ENCODE data around the gene THOC7. TPM values are rescaled to one million over a fixed set of nuclear protein-coding genes. Genes with fewer than 3 reads are reported as not detected.

Gene THOC7
- polyA plus RNA-seq, 1 donor from 2014 or later: 78.3 TPM

GRCh38 chr3:63905731-63906620 is 42.4 kb upstream of the THOC7 start:
- Histone ChIP-seq H3K4me2 (ENCODE audit: low read length) (no peak overlapping the region), H3K27me3 (ENCODE audit: insufficient read depth, low read depth, low read length) (no peaks in the 10 kb centered on the region), H3K9me3 (ENCODE audit: low read length) (no peaks in the 10 kb centered on the region), H3K4me3 (ENCODE audit: low read length) (no peak overlapping the region), H3K27ac (ENCODE audit: low read length) (no peak overlapping the region), H3K9me2 (ENCODE audit: insufficient read depth, low read length) (no peaks in the 10 kb centered on the region), H3K9ac (ENCODE audit: low read length) (no peak overlapping the region), H4K20me1 (ENCODE audit: insufficient read depth) (no peaks in the 10 kb centered on the region), H2AFZ (ENCODE audit: low read depth, low read length) (no peak overlapping the region), H3K79me2 (replicated peaks; ENCODE audit: insufficient read depth, low read length) (peaks cover 10% of the 10 kb centered on the region), H3K36me3 (ENCODE audit: insufficient read depth, low read length) (no peaks in the 10 kb centered on the region), H3F3A (ENCODE audit: insufficient read depth, low read length, poor library complexity, severe bottlenecking) (peaks cover 4% of the 10 kb centered on the region)
- TF ChIP-seq RAD21 (conservative IDR thresholded peaks at IDR 0.05): no peak
- TF ChIP-seq SMC3 (conservative IDR thresholded peaks at IDR 0.05; ENCODE audit: poor library complexity): no peak
- no peak for TF ChIP-seq TAF1 (IDR thresholded peaks at IDR 0.05; ENCODE audit: low read depth)
- no peak for TF ChIP-seq MXI1 (conservative IDR thresholded peaks at IDR 0.05; ENCODE audit: poor library complexity, severe bottlenecking)
- no peak for TF ChIP-seq POLR2AphosphoS5 (IDR thresholded peaks at IDR 0.05)
- TF ChIP-seq, protein P1, sequence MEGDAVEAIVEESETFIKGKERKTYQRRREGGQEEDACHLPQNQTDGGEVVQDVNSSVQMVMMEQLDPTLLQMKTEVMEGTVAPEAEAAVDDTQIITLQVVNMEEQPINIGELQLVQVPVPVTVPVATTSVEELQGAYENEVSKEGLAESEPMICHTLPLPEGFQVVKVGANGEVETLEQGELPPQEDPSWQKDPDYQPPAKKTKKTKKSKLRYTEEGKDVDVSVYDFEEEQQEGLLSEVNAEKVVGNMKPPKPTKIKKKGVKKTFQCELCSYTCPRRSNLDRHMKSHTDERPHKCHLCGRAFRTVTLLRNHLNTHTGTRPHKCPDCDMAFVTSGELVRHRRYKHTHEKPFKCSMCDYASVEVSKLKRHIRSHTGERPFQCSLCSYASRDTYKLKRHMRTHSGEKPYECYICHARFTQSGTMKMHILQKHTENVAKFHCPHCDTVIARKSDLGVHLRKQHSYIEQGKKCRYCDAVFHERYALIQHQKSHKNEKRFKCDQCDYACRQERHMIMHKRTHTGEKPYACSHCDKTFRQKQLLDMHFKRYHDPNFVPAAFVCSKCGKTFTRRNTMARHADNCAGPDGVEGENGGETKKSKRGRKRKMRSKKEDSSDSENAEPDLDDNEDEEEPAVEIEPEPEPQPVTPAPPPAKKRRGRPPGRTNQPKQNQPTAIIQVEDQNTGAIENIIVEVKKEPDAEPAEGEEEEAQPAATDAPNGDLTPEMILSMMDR (IDR thresholded peaks at IDR 0.05; ENCODE audit: poor library complexity, severe bottlenecking): no peak
- TF ChIP-seq, protein P2, sequence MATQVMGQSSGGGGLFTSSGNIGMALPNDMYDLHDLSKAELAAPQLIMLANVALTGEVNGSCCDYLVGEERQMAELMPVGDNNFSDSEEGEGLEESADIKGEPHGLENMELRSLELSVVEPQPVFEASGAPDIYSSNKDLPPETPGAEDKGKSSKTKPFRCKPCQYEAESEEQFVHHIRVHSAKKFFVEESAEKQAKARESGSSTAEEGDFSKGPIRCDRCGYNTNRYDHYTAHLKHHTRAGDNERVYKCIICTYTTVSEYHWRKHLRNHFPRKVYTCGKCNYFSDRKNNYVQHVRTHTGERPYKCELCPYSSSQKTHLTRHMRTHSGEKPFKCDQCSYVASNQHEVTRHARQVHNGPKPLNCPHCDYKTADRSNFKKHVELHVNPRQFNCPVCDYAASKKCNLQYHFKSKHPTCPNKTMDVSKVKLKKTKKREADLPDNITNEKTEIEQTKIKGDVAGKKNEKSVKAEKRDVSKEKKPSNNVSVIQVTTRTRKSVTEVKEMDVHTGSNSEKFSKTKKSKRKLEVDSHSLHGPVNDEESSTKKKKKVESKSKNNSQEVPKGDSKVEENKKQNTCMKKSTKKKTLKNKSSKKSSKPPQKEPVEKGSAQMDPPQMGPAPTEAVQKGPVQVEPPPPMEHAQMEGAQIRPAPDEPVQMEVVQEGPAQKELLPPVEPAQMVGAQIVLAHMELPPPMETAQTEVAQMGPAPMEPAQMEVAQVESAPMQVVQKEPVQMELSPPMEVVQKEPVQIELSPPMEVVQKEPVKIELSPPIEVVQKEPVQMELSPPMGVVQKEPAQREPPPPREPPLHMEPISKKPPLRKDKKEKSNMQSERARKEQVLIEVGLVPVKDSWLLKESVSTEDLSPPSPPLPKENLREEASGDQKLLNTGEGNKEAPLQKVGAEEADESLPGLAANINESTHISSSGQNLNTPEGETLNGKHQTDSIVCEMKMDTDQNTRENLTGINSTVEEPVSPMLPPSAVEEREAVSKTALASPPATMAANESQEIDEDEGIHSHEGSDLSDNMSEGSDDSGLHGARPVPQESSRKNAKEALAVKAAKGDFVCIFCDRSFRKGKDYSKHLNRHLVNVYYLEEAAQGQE (IDR thresholded peaks at IDR 0.05; ENCODE audit: borderline replicate concordance): no peak
- TF ChIP-seq EP300 (conservative IDR thresholded peaks at IDR 0.05; ENCODE audit: poor library complexity, severe bottlenecking): no peak
- no peak for TF ChIP-seq EZH2 (IDR thresholded peaks at IDR 0.05; ENCODE audit: borderline replicate concordance, insufficient read depth, low read length, poor library complexity, severe bottlenecking)

GRCh38 chr3:63900459-63900858 is 36.9 kb upstream of the THOC7 start:
- Histone ChIP-seq H3K79me2 (replicated peaks; ENCODE audit: insufficient read depth, low read length) (no peaks in the 10 kb centered on the region), H3K4me3 (ENCODE audit: low read length) (no peak overlapping the region), H3K9ac (ENCODE audit: low read length) (no peak overlapping the region), H3F3A (ENCODE audit: insufficient read depth, low read length, poor library complexity, severe bottlenecking) (no peaks in the 10 kb centered on the region), H3K27me3 (ENCODE audit: insufficient read depth, low read depth, low read length) (no peaks in the 10 kb centered on the region), H3K9me3 (ENCODE audit: low read length) (no peaks in the 10 kb centered on the region), H3K36me3 (ENCODE audit: insufficient read depth, low read length) (no peaks in the 10 kb centered on the region), H3K27ac (ENCODE audit: low read length) (no peak overlapping the region), H3K9me2 (ENCODE audit: insufficient read depth, low read length) (no peaks in the 10 kb centered on the region), H2AFZ (ENCODE audit: low read depth, low read length) (no peak overlapping the region), H3K4me2 (ENCODE audit: low read length) (no peak overlapping the region), H4K20me1 (ENCODE audit: insufficient read depth) (no peaks in the 10 kb centered on the region)
- no peak for TF ChIP-seq TAF1 (IDR thresholded peaks at IDR 0.05; ENCODE audit: low read depth)
- TF ChIP-seq, protein P2 (IDR thresholded peaks at IDR 0.05; ENCODE audit: borderline replicate concordance): no peak
- no peak for TF ChIP-seq EZH2 (IDR thresholded peaks at IDR 0.05; ENCODE audit: borderline replicate concordance, insufficient read depth, low read length, poor library complexity, severe bottlenecking)
- no peak for TF ChIP-seq POLR2AphosphoS5 (IDR thresholded peaks at IDR 0.05)
- TF ChIP-seq, protein P1 (IDR thresholded peaks at IDR 0.05; ENCODE audit: poor library complexity, severe bottlenecking): no peak
- TF ChIP-seq SMC3 (conservative IDR thresholded peaks at IDR 0.05; ENCODE audit: poor library complexity): no peak
- TF ChIP-seq EP300 (conservative IDR thresholded peaks at IDR 0.05; ENCODE audit: poor library complexity, severe bottlenecking): no peak
- no peak for TF ChIP-seq RAD21 (conservative IDR thresholded peaks at IDR 0.05)
- no peak for TF ChIP-seq MXI1 (conservative IDR thresholded peaks at IDR 0.05; ENCODE audit: poor library complexity, severe bottlenecking)

Measured in neural cell (in vitro differentiated cells).